Panc1 (cell line): Measurements from ENCODE around the gene CATSPER4. TPM values are rescaled to one million over a fixed set of nuclear protein-coding genes. Genes with fewer than 3 reads are reported as not detected.

Experiments used
- ATAC-seq: fragments of 200-7000 bp; cut with Tn5 transposase; 2 replicates; pipeline ENCODE4 v1.9.1; 2020; ENCODE audit warnings: mild to moderate bottlenecking, moderate library complexity
- BruUV-seq: library from RNA; stranded (reverse); fragments of 400-500 nt; replicated peaks from 2 replicates; lab custom pipeline; 2021; lab: Mats Ljungman, UMichigan
- CTCF ChIA-PET: fragments of 300-600 bp; sonication (Branson Sonifier 250); formaldehyde crosslinking; loops from one replicate; lab custom pipeline; 2022; ENCODE audit warnings: antibody characterized with exemption; lab: Charles Lee
- POLR2A ChIA-PET: fragments of 300-600 bp; sonication (Branson Sonifier 250); formaldehyde crosslinking; loops from one replicate; lab custom pipeline; 2022; ENCODE audit warnings: antibody characterized with exemption; lab: Charles Lee
- DNase-seq: peaks from one replicate; pipeline ENCODE4 v3.0.0-alpha.2; 2010; ENCODE audit warnings: low read depth, low spot score
- H3K27ac ChIP-seq: 2 replicates; pipeline ENCODE4 v1.5.1; 2011; ENCODE audit warnings: mild to moderate bottlenecking, low read length, inconsistent platforms
- H3K27me3 ChIP-seq: fragments of 200-500 bp; sonication (Bioruptor generic); 2 replicates; pipeline ENCODE4 v1.6.0; 2014; ENCODE audit warnings: low read length, inconsistent platforms; ENCODE audit not compliant: control insufficient read depth, insufficient read depth
- H3K36me3 ChIP-seq: fragments of 200-500 bp; sonication (Bioruptor generic); 2 replicates; pipeline ENCODE4 v1.5.1; 2014; ENCODE audit warnings: inconsistent platforms, mild to moderate bottlenecking, low read length, moderate library complexity; ENCODE audit not compliant: control insufficient read depth, insufficient read depth
- H3K4me1 ChIP-seq: 2 replicates; pipeline ENCODE4 v1.5.1; 2011; ENCODE audit warnings: inconsistent platforms, mild to moderate bottlenecking, low read length, moderate library complexity; ENCODE audit not compliant: control insufficient read depth, insufficient read depth
- H3K4me3 ChIP-seq, 2 experiments: 2 replicates each; pipeline ENCODE4 v1.5.1; 2011 to 2012; ENCODE audit warnings: low read depth in 2 of 2, low read length in 2 of 2, mild to moderate bottlenecking in 2 of 2, inconsistent platforms in 1 of 2, moderate library complexity in 1 of 2
- H3K9me3 ChIP-seq: fragments of 200-500 bp; sonication (Bioruptor generic); 2 replicates; pipeline ENCODE4 v1.5.1; 2014; ENCODE audit warnings: low read depth, mild to moderate bottlenecking, inconsistent platforms, low read length, moderate library complexity; ENCODE audit not compliant: control insufficient read depth, insufficient read depth
- CTCF ChIP-seq: fragments of 450-650 bp; IDR thresholded peaks from 2 replicates; pipeline ENCODE4 v1.5.1; 2017; ENCODE audit warnings: mild to moderate bottlenecking
- POLR2AphosphoS5 ChIP-seq: IDR thresholded peaks from 2 replicates; pipeline ENCODE4 v1.6.1; 2012; ENCODE audit warnings: mild to moderate bottlenecking, low read depth, low read length, moderate library complexity
- SIN3A ChIP-seq: IDR thresholded peaks from 2 replicates; pipeline ENCODE4 v1.6.1; 2012; ENCODE audit warnings: low read depth, mild to moderate bottlenecking, low read length, moderate library complexity, borderline replicate concordance; ENCODE audit not compliant: insufficient read depth
- TCF7L2 ChIP-seq: IDR thresholded peaks from 2 replicates; pipeline ENCODE4 v1.6.1; 2011; ENCODE audit warnings: mild to moderate bottlenecking, low read depth, low read length, inconsistent platforms
- in situ Hi-C: cut with HindIII; loops from 2 replicates; pipeline ENCODE4 v1.10.0; 2016; ENCODE audit warnings: low sequenced_read_pairs, low pct_unique_long_range_greater_than_20kb
- intact Hi-C: fragments of 100-400 bp; cut with micrococcal nuclease; formaldehyde crosslinking; loops from one replicate; pipeline ENCODE4 v1.10.0; 2022; ENCODE audit not compliant: unreplicated experiment
- total RNA-seq: library from RNA; stranded (reverse); gene quantifications from one replicate; pipeline ENCODE4 v1.2.1, GENCODE V29; 2021; ENCODE audit not compliant: unreplicated experiment
- TF ChIP-seq, protein P1 (sequence below), 2 experiments: IDR thresholded peaks; 2 replicates each; pipeline ENCODE4 v1.6.1; 2011 to 2012; ENCODE audit warnings: low read depth in 2 of 2, control low read depth in 1 of 2, low read length in 1 of 2, mild to moderate bottlenecking in 1 of 2, moderate library complexity in 1 of 2; ENCODE audit not compliant: insufficient read depth in 1 of 2

Gene CATSPER4
- total RNA-seq, 1 experiment from 2014 or later, result not detected

DNA sequence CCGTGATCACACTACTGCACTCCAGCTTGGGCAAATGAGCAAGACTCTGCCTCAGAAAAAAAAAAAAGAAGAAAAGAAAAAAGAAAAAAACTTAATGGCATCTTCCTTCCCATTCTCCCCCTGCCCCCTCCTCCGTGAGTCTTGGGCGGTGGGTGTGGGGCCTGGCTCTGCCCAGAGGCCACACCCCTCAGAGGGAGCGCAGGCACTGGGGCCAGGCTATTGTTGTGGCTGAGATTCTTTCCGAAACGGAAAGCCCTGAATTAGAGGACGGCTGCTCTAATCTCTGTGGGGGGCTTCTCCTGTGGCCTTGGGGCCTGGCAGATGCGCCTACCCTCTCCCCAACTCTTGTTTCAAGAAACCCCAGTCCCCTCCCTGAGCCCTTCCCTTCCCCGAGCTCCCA is 35.7 kb upstream of the CATSPER4 start:
- Histone ChIP-seq H3K36me3 (no peaks in the 10 kb centered on the region), H3K4me3 (no peak overlapping the region), H3K27ac (no peak overlapping the region), H3K4me1 (no peaks in the 10 kb centered on the region; the same call in 1 of the 2 replicates), H3K27me3 (no peaks in the 10 kb centered on the region), H3K9me3 (no peaks in the 10 kb centered on the region)
- POLR2A ChIA-PET, result no interaction called here
- TF ChIP-seq, protein P1, sequence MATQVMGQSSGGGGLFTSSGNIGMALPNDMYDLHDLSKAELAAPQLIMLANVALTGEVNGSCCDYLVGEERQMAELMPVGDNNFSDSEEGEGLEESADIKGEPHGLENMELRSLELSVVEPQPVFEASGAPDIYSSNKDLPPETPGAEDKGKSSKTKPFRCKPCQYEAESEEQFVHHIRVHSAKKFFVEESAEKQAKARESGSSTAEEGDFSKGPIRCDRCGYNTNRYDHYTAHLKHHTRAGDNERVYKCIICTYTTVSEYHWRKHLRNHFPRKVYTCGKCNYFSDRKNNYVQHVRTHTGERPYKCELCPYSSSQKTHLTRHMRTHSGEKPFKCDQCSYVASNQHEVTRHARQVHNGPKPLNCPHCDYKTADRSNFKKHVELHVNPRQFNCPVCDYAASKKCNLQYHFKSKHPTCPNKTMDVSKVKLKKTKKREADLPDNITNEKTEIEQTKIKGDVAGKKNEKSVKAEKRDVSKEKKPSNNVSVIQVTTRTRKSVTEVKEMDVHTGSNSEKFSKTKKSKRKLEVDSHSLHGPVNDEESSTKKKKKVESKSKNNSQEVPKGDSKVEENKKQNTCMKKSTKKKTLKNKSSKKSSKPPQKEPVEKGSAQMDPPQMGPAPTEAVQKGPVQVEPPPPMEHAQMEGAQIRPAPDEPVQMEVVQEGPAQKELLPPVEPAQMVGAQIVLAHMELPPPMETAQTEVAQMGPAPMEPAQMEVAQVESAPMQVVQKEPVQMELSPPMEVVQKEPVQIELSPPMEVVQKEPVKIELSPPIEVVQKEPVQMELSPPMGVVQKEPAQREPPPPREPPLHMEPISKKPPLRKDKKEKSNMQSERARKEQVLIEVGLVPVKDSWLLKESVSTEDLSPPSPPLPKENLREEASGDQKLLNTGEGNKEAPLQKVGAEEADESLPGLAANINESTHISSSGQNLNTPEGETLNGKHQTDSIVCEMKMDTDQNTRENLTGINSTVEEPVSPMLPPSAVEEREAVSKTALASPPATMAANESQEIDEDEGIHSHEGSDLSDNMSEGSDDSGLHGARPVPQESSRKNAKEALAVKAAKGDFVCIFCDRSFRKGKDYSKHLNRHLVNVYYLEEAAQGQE (IDR thresholded peaks at IDR 0.05; ENCODE audit: insufficient read depth in 1 of 2, low read depth in 2 of 2, low read length in 1 of 2), result no peak
- TF ChIP-seq CTCF (no peak), POLR2AphosphoS5 (no peak), SIN3A (no peak), TCF7L2 (no peak)
- intact Hi-C loops (no loop called here), in situ Hi-C loops (no loop called here)
- ATAC-seq (no peak), DNase-seq (no peak)
- CTCF ChIA-PET, result no interaction called here
- BruUV-seq, result no TSS peak

DNA sequence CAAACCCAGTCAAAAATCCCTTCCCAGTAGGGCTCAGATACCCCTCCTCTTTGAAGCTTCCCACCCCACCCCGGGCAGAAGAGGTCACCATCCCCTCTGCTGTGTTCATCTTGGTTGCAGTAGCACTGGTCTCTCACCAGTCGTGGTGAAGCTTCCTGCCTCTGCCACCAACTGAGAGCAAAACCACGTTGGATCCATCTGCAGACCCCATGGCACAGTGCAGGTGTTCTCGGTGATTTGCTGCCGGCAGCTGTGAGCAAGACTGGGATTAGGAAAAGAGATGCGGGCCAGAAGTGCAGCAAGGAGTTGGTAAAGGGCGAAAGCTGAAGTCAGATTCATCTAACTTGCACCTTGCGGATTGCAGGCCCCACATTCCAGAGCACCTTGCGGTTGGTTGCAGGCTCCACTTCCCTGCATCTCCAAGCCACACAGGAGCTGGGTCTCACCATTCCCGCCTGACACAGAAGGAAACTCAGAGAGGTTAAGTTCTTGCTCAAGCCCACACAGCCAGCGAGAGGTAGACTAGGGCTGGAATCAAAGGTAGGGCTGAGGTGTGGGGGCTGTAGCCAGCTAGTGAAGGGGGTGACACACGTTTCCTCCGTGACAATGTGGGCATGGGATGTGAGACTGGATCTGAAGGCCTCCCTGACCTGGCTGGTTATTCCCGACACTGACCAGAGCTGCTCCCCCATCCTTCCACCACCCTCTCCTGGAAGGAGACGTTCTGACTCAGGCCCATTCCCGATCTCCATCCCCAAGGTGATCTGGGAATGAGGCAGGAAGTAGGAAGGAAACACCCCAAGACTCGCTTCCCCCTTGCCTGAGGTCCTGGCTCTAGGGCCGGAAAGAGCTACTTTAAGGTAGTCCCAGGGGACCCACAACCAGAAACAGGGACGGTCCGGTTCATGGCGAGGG is 34.8 kb upstream of the CATSPER4 start:
- H3K36me3 ChIP-seq, result no peaks in the 10 kb centered on the region
- no peaks in the 10 kb centered on the region for H3K27me3 ChIP-seq
- DNase-seq, result no peak
- H3K4me1 ChIP-seq, result no peaks in the 10 kb centered on the region; the same call in 1 of the 2 replicates
- TF ChIP-seq TCF7L2 (no peak), CTCF (no peak), SIN3A (no peak), POLR2AphosphoS5 (no peak)
- TF ChIP-seq, protein P1 (IDR thresholded peaks at IDR 0.05; ENCODE audit: insufficient read depth in 1 of 2, low read depth in 2 of 2, low read length in 1 of 2), result no peak
- no peaks in the 10 kb centered on the region for H3K9me3 ChIP-seq
- in situ Hi-C loops, result no loop called here
- no TSS peak for BruUV-seq
- ChIA-PET POLR2A (interaction anchor here (0.6 kb wide), 1 partner anchor 173 kb away, joined by 9 read pairs; no protein-coding TSS in a partner anchor), CTCF (interaction anchor here (1.0 kb wide), 1 partner anchor 51 kb away, joined by 4 read pairs; no protein-coding TSS in a partner anchor)
- H3K27ac ChIP-seq, result no peak overlapping the region
- ATAC-seq, result no peak
- H3K4me3 ChIP-seq, result no peak overlapping the region
- intact Hi-C loops, result no loop called here
